ENCODE results near the gene SLC51B.

GRCh38 chr15:65099336-65099735, 54.1 kb downstream of the SLC51B start:
- TF ChIP-seq POLR2A (IDR thresholded peaks at IDR 0.05) (no peak), CTCF (IDR thresholded peaks at IDR 0.05 in 4 of 5, conservative IDR thresholded peaks at IDR 0.05 in 1 of 5) (no peak)
